ENCODE measurements around the gene OPCML. TPM values are rescaled to one million over a fixed set of nuclear protein-coding genes. Genes with fewer than 3 reads are reported as not detected.

OPCML gene
- polyA plus RNA-seq, 3 donors = not detected

GRCh38 chr11:133541021-133541719 is 8.9 kb upstream of the OPCML start:
- no peak overlapping the region for H2AFZ ChIP-seq (ENCODE audit: insufficient read depth, low read depth, low read length, poor library complexity, severe bottlenecking)
- H3K9me3 ChIP-seq (replicated peaks in 1 of 2; ENCODE audit: control insufficient read depth in 1 of 2, insufficient read depth in 1 of 2, low read length in 2 of 2) = no peaks in the 10 kb centered on the region
- no peaks in the 10 kb centered on the region for H3K4me1 Mint-ChIP-seq
- DNase-seq = no peak
- no peak overlapping the region for H3K4me2 ChIP-seq (replicated peaks; ENCODE audit: extremely low read depth, low read length, poor library complexity, severe bottlenecking)
- no peak overlapping the region for H3K27ac Mint-ChIP-seq
- no peak overlapping the region for H3K9ac ChIP-seq (ENCODE audit: insufficient read depth, low read length, poor library complexity, severe bottlenecking)
- H3K4me3 Mint-ChIP-seq = no peak overlapping the region
- H3K4me1 ChIP-seq (ENCODE audit: control insufficient read depth in 1 of 2, insufficient read depth in 2 of 2, low read length in 2 of 2) = no peaks in the 10 kb centered on the region
- no peak for TF ChIP-seq CTCF (IDR thresholded peaks at IDR 0.05)
- H3K79me2 ChIP-seq (ENCODE audit: insufficient read depth, low read length) = no peaks in the 10 kb centered on the region
- H4K20me1 ChIP-seq (ENCODE audit: insufficient read depth, low read length) = no peaks in the 10 kb centered on the region
- no peak overlapping the region for H3K27ac ChIP-seq (ENCODE audit: low read depth in 1 of 2, low read length in 2 of 2)
- 88% methylated on average over 3 of the region's 10 CpGs for WGBS (ENCODE audit: insufficient coverage)
- no peaks in the 10 kb centered on the region for H3K36me3 ChIP-seq (replicated peaks in 1 of 2; ENCODE audit: control insufficient read depth in 1 of 2, insufficient read depth in 2 of 2, low read length in 2 of 2)
- no peaks in the 10 kb centered on the region for H3K36me3 Mint-ChIP-seq
- peaks cover 0 to 7% (median 0%) of the 10 kb centered on the region in 7 donors for H3K9me3 Mint-ChIP-seq
- intact Hi-C loops (cut with micrococcal nuclease) = no loop called here
- H3K27me3 Mint-ChIP-seq (ENCODE audit: low read depth in 3 of 3) = peaks cover 0 to 2% (median 1%) of the 10 kb centered on the region in 3 donors
- no peak overlapping the region for H3K4me3 ChIP-seq (replicated peaks in 1 of 3; ENCODE audit: low read depth in 2 of 3, low read length in 3 of 3)
- H3K27me3 ChIP-seq (ENCODE audit: control insufficient read depth in 2 of 2, insufficient read depth in 2 of 2, low read length in 2 of 2) = no peaks in the 10 kb centered on the region

- Histone ChIP-seq H2AFZ (ENCODE audit: insufficient read depth, low read depth, low read length, poor library complexity, severe bottlenecking) (no peak overlapping the region), H3K4me2 (replicated peaks; ENCODE audit: extremely low read depth, low read length, poor library complexity, severe bottlenecking) (no peak overlapping the region), H3K36me3 (replicated peaks in 1 of 2; ENCODE audit: control insufficient read depth in 1 of 2, insufficient read depth in 2 of 2, low read length in 2 of 2) (no peaks in the 10 kb centered on the region), H4K20me1 (ENCODE audit: insufficient read depth, low read length) (no peaks in the 10 kb centered on the region), H3K9me3 (replicated peaks in 1 of 2; ENCODE audit: control insufficient read depth in 1 of 2, insufficient read depth in 1 of 2, low read length in 2 of 2) (peaks cover 0 to 6% of the 10 kb centered on the region in 2 donors), H3K79me2 (ENCODE audit: insufficient read depth, low read length) (no peaks in the 10 kb centered on the region), H3K4me1 (ENCODE audit: control insufficient read depth in 1 of 2, insufficient read depth in 2 of 2, low read length in 2 of 2) (no peaks in the 10 kb centered on the region), H3K4me3 (replicated peaks in 1 of 3; ENCODE audit: low read depth in 2 of 3, low read length in 3 of 3) (no peak overlapping the region), H3K9ac (ENCODE audit: insufficient read depth, low read length, poor library complexity, severe bottlenecking) (no peak overlapping the region), H3K27me3 (ENCODE audit: control insufficient read depth in 2 of 2, insufficient read depth in 2 of 2, low read length in 2 of 2) (peaks cover 0 to 20% of the 10 kb centered on the region in 2 donors), H3K27ac (ENCODE audit: low read depth in 1 of 2, low read length in 2 of 2) (no peak overlapping the region)
- H3K9me3 Mint-ChIP-seq = peaks cover 0 to 9% (median 0%) of the 10 kb centered on the region in 7 donors
- intact Hi-C loops (cut with micrococcal nuclease) = no loop called here
- DNase-seq = no peak
- TF ChIP-seq CTCF (IDR thresholded peaks at IDR 0.05) = no peak
- no peak overlapping the region for H3K4me3 Mint-ChIP-seq
- H3K36me3 Mint-ChIP-seq = no peaks in the 10 kb centered on the region
- H3K4me1 Mint-ChIP-seq = no peaks in the 10 kb centered on the region
- WGBS (ENCODE audit: insufficient coverage) = 100% methylated on average over 1 of the region's 1 CpG
- peak overlapping the region in 1 of 7 donors; percentile 3 for H3K27ac Mint-ChIP-seq
- H3K27me3 Mint-ChIP-seq (ENCODE audit: low read depth in 3 of 3) = peaks cover 14 to 24% (median 19%) of the 10 kb centered on the region in 3 donors
Observed at GRCh38 chr11:133536198-133536597, 3.9 kb upstream of the OPCML start.
